Inflammatory macrophage treated with lipopolysaccharide for 1 hour (primary cell): ENCODE measurements around the gene TBC1D32.
"Not testable (repeated sequence)": the region's sequence is repeated elsewhere in the genome, so short reads cannot be mapped to it uniquely, and the experiment has no call there.

Source experiments
- DNase-seq, 2 donors: peaks; one replicate each; pipeline ENCODE4 v3.0.0-alpha.2; 2020 to 2022

TBC1D32 gene, protein sequence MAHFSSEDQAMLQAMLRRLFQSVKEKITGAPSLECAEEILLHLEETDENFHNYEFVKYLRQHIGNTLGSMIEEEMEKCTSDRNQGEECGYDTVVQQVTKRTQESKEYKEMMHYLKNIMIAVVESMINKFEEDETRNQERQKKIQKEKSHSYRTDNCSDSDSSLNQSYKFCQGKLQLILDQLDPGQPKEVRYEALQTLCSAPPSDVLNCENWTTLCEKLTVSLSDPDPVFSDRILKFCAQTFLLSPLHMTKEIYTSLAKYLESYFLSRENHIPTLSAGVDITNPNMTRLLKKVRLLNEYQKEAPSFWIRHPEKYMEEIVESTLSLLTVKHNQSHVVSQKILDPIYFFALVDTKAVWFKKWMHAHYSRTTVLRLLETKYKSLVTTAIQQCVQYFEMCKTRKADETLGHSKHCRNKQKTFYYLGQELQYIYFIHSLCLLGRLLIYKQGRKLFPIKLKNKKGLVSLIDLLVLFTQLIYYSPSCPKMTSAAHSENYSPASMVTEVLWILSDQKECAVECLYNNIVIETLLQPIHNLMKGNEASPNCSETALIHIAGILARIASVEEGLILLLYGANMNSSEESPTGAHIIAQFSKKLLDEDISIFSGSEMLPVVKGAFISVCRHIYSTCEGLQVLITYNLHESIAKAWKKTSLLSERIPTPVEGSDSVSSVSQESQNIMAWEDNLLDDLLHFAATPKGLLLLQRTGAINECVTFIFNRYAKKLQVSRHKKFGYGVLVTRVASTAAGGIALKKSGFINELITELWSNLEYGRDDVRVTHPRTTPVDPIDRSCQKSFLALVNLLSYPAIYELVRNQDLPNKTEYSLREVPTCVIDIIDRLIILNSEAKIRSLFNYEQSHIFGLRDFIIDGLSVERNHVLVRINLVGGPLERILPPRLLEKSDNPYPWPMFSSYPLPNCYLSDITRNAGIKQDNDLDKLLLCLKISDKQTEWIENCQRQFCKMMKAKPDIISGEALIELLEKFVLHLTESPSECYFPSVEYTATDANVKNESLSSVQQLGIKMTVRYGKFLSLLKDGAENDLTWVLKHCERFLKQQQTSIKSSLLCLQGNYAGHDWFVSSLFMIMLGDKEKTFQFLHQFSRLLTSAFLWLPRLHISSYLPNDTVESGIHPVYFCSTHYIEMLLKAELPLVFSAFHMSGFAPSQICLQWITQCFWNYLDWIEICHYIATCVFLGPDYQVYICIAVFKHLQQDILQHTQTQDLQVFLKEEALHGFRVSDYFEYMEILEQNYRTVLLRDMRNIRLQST

DNA sequence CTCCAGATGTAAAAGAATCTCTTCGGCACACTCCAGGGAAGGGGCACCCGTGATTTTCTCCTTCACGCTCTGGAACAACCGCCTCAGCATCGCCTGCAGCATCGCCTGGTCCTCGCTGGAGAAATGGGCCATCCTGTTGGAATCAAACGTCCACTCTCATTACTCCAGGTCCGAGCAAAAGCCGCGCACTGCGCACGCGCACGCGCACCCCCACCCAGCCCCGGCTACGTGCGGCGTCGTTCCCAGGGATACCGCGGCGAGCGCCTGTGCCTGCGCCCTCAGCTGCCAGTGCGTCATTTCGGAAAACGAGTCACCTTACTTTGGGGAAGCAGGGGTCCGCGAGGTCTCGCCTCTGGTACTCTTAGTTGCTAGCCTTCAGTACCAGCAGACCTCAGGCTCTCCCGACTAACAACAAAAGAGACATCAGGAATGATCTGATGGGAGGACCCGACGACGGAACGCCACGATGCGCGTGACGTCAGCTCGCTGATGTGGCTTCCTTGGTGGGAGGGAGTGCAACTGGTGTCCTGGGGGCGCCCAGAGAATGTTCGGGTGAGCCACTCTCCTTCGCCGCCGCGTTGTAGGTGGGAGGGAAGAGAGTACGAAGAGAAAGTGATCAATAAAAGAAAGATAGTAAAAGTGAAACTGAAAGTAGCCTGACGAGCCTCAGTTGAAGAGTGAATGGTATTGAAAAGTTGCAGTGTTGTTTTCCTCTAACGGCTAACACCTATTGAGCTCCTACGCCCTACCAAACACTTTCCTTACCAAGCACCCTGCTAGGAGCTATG is at the start of gene TBC1D32:
Gene TBC1D32 (minus strand): TSS at position 182 of the 788 bp plus-strand sequence. CDS start 50 bp downstream, at position 132.
- peak; percentile 84 to 94 for DNase-seq

- DNase-seq = no peak
These were observed 49.2 kb upstream of the TBC1D32 start for GRCh38 chr6:121383478-121383877.

GRCh38 chr6:121382467-121383121 is 48.3 kb upstream of the TBC1D32 start:
- no peak for DNase-seq

GRCh38 chr6:121376411-121376810 is 42.1 kb upstream of the TBC1D32 start:
- DNase-seq = no peak

DNA sequence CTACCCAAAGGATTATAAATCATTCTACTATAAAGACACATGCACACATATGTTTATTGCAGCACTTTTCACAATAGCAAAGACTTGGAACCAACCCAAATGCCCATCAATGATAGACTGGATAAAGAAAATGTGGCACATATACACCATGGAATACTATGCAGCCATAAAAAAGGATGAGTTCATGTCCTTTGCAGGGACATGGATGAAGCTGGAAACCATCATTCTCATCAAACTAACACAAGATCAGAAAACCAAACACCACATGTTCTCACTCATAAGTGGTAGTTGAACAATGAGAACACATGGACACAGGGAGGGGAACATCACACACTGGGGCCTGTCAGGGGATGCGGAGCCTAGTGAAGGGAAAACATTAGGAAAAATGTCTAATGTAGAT is 39.9 kb upstream of the TBC1D32 start:
- not testable (repeated sequence) for DNase-seq

- no peak for DNase-seq
These were observed 31.5 kb upstream of the TBC1D32 start for GRCh38 chr6:121365536-121366521.

DNA sequence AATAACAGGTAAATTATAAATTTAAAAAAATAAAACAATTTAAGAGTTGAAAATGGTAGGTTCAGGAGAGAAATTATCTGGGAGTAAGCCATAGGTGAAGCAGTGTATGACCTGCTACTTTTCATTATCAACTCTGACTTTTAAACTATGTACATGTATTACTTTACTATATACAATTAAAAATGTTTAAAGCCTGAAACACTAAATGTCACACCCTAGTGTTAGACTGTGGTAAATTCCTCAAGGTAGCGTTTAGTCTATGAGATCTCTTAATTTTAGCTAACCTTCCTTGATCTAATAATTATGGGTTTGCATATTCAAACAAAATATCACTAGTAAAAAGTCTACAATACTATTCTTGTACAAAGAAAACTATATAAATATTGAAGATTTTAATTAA is 22.3 kb upstream of the TBC1D32 start:
- no peak for DNase-seq

DNA sequence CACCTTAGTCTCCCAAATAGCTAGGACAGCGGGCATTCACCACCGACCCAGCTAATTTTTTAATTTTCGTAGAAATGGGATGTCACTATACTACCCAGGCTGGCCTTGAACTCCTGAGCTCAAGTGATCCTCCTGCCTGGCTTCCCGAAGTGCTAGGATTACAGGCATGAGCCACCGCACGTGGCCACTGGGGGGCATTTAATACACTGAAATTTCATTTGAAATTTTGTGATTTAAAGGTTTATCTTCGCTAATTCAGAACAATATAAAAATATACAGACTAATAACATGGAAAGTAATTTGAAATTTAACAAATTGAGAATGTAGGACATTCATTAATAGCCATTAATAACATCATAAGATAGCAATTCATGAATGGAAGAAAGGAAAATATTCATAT is 20.5 kb upstream of the TBC1D32 start:
- DNase-seq = no peak

GRCh38 chr6:121352941-121353340 is 18.7 kb upstream of the TBC1D32 start:
- no peak for DNase-seq

GRCh38 chr6:121351916-121352315 is 17.6 kb upstream of the TBC1D32 start:
- DNase-seq = no peak

DNA sequence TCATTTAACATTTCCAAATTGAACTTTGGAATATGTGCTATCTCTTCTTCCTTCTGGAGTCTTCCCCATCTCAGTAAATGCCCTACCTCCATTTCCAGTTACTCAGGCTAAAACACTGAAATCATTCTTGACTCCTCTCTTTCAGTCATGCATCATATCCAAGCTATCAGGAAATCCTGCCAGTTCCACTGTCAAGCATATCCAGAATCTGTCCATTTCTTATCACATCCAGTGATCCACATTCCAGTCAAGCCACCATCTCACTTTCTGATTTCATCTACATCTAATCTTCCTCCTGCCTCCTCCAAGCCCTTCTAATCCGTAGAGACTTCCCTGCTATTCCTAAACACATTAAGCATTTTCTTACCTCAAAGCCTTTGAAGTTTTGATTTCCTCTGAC is 15.3 kb upstream of the TBC1D32 start:
- no peak for DNase-seq

- DNase-seq = no peak
These were observed 13.2 kb upstream of the TBC1D32 start for GRCh38 chr6:121347484-121347883.

DNA sequence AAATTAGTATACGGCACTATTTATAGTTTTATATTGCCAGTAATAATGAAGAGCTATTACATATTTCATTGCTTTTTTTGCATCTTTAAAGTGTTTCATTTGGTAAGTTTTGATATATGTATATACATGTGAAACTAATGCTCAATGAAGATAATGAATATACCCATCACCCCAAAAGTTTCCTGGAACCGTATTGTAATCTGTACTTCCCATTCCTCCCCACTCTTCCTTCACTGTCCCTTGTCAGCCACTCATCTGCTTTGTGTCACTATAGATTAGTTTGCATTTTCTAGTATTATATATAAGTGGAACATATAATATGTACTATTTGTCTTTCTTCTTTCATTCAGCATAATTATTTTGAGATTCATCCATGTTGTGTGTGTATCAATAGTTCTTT is 10.3 kb upstream of the TBC1D32 start:
- DNase-seq = no peak

DNA sequence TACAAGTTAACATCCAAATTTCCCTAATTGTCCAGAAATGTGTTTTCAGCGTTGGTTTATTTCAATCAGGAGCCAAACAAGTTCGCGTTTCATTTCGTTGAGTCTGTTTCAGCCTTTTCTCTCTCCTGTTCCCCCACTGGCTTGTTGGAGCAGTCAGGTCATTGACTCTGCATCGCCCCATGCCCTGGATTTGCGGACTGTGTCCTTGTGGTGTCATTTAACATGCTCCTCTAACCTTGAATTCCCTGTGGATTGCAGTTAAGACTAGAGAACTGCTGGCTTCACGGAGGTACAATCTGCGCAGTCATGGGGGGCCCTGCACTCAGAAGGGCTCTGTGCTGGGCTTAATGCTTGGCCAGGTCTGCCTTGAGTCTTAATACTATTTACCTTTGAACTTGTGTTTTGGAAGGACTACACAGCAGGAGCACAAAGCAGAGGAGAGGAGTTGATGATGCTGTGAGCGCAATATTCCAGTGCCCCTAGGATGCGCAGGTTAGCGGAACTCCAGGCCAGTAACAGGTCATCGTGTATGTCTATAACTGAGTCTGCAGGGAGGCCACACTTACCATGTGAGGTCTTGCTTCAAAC is 5.5 kb upstream of the TBC1D32 start:
- DNase-seq = no peak

GRCh38 chr6:121338956-121339355 is 4.7 kb upstream of the TBC1D32 start:
- DNase-seq = no peak

DNA sequence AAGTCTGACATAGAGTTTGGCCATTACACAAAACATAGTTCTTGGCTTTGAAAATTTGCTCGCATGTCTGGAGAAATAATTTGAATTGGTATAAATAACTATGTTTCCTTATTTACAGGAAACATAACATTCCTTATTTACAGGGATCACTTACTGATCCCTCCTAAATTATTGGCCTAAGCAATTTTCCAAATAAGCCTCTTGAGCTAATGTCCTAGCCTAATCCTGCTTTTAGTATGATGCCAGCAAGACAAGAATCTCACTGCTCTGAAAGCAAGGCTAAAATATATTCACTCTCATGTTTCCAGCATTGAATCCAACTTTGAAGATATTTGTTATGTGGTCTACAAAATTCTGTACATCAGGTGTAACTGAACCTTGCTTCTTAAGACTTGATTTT is 4.1 kb upstream of the TBC1D32 start:
- DNase-seq = no peak

GRCh38 chr6:121335087-121336008 is 1.1 kb upstream of the TBC1D32 start:
- DNase-seq = no peak

DNA sequence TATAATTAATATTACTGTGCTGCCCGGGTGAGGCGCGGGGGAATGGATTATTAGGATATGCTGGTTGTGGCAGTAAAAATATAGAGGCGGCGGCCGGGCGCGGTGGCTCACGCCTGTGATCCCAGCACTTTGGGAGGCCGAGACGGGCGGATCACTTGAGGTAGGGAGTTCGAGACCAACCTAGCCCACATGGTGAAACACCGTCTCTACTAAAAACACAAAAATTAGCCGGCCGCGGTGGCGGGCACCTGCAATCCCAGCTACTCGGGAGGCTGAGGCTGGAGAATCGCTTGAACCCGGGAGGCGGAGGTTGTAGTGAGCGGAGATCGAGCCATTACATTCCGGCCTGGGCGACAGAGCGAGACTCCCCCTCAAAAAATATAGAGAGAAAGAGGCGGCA is 586 bp downstream of the TBC1D32 start:
- DNase-seq = not testable (repeated sequence)

GRCh38 chr6:121333196-121333595 is 1.1 kb downstream of the TBC1D32 start:
- DNase-seq = no peak
